Heart left ventricle (tissue), 16 donors: ENCODE measurements around the gene LIPT2. TPM values are rescaled to one million over a fixed set of nuclear protein-coding genes. Genes with fewer than 3 reads are reported as not detected.

Source experiments
- ATAC-seq, 4 donors: fragments of 200-7000 bp; cut with Tn5 transposase; one replicate each; pipeline ENCODE4 v1.9.1; 2020 to 2022; ENCODE audit warnings: moderate library complexity in 4 of 4, mild to moderate bottlenecking in 3 of 4, moderate number of reproducible peaks in 1 of 4
- DNase-seq, 5 donors: peaks; one replicate each; pipeline ENCODE4 v3.0.0-alpha.2; 2020
- H3K27ac ChIP-seq, 12 donors: fragments of 200-600 bp; sonication (generic) in 4 of 12; one replicate each; pipeline versions ENCODE4 v1.5.0 to v1.8.0; 2016 to 2022; ENCODE audit warnings: mild to moderate bottlenecking in 2 of 12
- H3K27me3 ChIP-seq, 9 donors: fragments of 200-600 bp; sonication (generic) in 2 of 9; one replicate each; pipeline versions ENCODE4 v1.5.1 to v1.8.0; 2016 to 2022; ENCODE audit warnings: mild to moderate bottlenecking in 3 of 9
- H3K36me3 ChIP-seq, 9 donors: fragments of 200-600 bp; sonication (generic) in 2 of 9; one replicate each; pipeline versions ENCODE4 v1.5.0 to v1.8.0; 2018 to 2022; ENCODE audit warnings: mild to moderate bottlenecking in 2 of 9
- H3K4me1 ChIP-seq, 12 donors: fragments of 200-600 bp; sonication (generic) in 4 of 12; one replicate each; pipeline versions ENCODE4 v1.5.0 to v1.8.0; 2016 to 2022; ENCODE audit warnings: mild to moderate bottlenecking in 3 of 12
- H3K4me3 ChIP-seq, 12 donors: fragments of 200-600 bp; sonication (generic) in 4 of 12; one replicate each; pipeline versions ENCODE4 v1.5.0 to v1.8.0; 2017 to 2022; ENCODE audit warnings: mild to moderate bottlenecking in 9 of 12, moderate library complexity in 4 of 12
- H3K9me3 ChIP-seq, 12 donors: fragments of 200-600 bp; sonication (generic) in 4 of 12; one replicate each; pipeline versions ENCODE4 v1.5.0 to v1.8.0; 2016 to 2022; ENCODE audit warnings: mild to moderate bottlenecking in 1 of 12
- POLR2A ChIP-seq, 2 donors: fragments of 450-650 bp; IDR thresholded peaks; one replicate each; pipeline ENCODE4 v1.6.1; 2017; ENCODE audit warnings: antibody characterized with exemption in 2 of 2, mild to moderate bottlenecking in 2 of 2, moderate library complexity in 2 of 2
- WGBS, 4 donors: extraction: QIAGEN DNeasy Blood & Tissue Kit in 2 of 4; methylation state at CpG; one replicate each; pipeline versions ENCODE4 v1.1.5 to v1.1.7; 2013 to 2018; 5-methylcytosine and 5-hydroxymethylcytosine counted together
- intact Hi-C, 10 donors: fragments of 100-400 bp; cut with DNase I; formaldehyde crosslinking; loops; one replicate each; pipeline versions ENCODE4 v1.11.1 to v1.14.2; 2022
- polyA plus RNA-seq, 2 donors: library from polyadenylated mRNA; stranded (reverse); fragments of 200-250 nt; gene quantifications; one replicate each; pipeline ENCODE4 v1.2.3, GENCODE V29; 2013
- total RNA-seq, 9 donors: library from RNA; depleted of rRNA in 2 of 9; stranded (reverse); fragments of >200 nt in 2 of 9; fragmentation: NEBNext Ultra II Directional in 3 of 9; extraction: Animal tissue kit (Norgen Biotek cat#: 25700) in 3 of 9; gene quantifications; one replicate each; pipeline versions ENCODE4 v1.1.0 to v1.2.4, GENCODE V29; 2016 to 2023
- TF ChIP-seq, protein P1 (sequence below), 12 donors: fragments of 200-600 bp; sonication (generic) in 4 of 12; IDR thresholded peaks; one replicate each; pipeline versions ENCODE4 v1.5.0 to v1.8.0; 2018 to 2022; ENCODE audit warnings: antibody characterized with exemption in 12 of 12, mild to moderate bottlenecking in 5 of 12
- donor health status: ischemic (EF 13 %, LVEDD 7.1; RV severe dilation, severe dysfunction).
- donor health status: healthy with polysubstance abuse.
- donor health status: DM: no; HTN: yes; CAD: no.
- donor health status: DM: no; HTN: no; CAD: no.
- donor health status: ischemic (EF 25% LVEDD 6.9; RV normal size, moderate dysfunction).
- donor health status: ischemic (EF 25% LVEDD 5.7; RV mildly dilated, moderate dysfunction).
- donor health status: healthy.
- donor health status: DM: yes; HTN: yes; CAD: no.
- donor health status: ischemic (EF 35%, LVEDD 5.7; RV mildly dilated, moderate dysfunction).
- donor health status: nonischemic (EF 11% LVEDD 7.7; RV severe dilation, severe dysfunction).
- donor health status: DM: yes; HTN: yes; CAD: no.
- donor health status: PGD.
- donor health status: ischemic (EF 29% LVEDD 5.4; RV normal size, mild dysfunction).
- donor health status: nonischemic (EF 23%, LVEDD 6.1; RV moderate dilation, normal function).

The LIPT2 gene
- total and polyA plus RNA-seq, 11 donors: 0.64 to 3.9 (median 1.4) TPM

- Histone ChIP-seq H3K27me3 (no peaks in the 10 kb centered on the region), H3K4me3 (peak overlapping the region in 10 of 12 donors; percentile 15 to 56 (median 34)), H3K4me1 (peaks cover 0 to 34% (median 8%) of the 10 kb centered on the region in 12 donors), H3K27ac (peak overlapping the region in 11 of 12 donors; percentile 24 to 93 (median 59)), H3K9me3 (no peaks in the 10 kb centered on the region), H3K36me3 (peaks cover 0 to 11% (median 0%) of the 10 kb centered on the region in 9 donors)
- intact Hi-C loops: no loop called here
- ATAC-seq: peak; percentile 88 to 95 (median 94)
- WGBS, 4 donors: 51 to 56% (median 53%) methylated on average over 2 of the region's 2 CpGs
- DNase-seq: peak; percentile 76 to 87 (median 81)
- peak in 1 of 2 donors; percentile 17 for TF ChIP-seq POLR2A (IDR thresholded peaks at IDR 0.05)
- TF ChIP-seq, protein P1, sequence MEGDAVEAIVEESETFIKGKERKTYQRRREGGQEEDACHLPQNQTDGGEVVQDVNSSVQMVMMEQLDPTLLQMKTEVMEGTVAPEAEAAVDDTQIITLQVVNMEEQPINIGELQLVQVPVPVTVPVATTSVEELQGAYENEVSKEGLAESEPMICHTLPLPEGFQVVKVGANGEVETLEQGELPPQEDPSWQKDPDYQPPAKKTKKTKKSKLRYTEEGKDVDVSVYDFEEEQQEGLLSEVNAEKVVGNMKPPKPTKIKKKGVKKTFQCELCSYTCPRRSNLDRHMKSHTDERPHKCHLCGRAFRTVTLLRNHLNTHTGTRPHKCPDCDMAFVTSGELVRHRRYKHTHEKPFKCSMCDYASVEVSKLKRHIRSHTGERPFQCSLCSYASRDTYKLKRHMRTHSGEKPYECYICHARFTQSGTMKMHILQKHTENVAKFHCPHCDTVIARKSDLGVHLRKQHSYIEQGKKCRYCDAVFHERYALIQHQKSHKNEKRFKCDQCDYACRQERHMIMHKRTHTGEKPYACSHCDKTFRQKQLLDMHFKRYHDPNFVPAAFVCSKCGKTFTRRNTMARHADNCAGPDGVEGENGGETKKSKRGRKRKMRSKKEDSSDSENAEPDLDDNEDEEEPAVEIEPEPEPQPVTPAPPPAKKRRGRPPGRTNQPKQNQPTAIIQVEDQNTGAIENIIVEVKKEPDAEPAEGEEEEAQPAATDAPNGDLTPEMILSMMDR (IDR thresholded peaks at IDR 0.05): no peak
These were observed 31.5 kb downstream of the LIPT2 start for GRCh38 chr11:74462009-74462408.

GRCh38 chr11:74460481-74461154 is 32.9 kb downstream of the LIPT2 start:
- no peak for TF ChIP-seq POLR2A (IDR thresholded peaks at IDR 0.05)
- TF ChIP-seq, protein P1 (IDR thresholded peaks at IDR 0.05): no peak
- Histone ChIP-seq H3K9me3 (no peaks in the 10 kb centered on the region), H3K4me3 (peak overlapping the region in 5 of 12 donors; percentile 21 to 56 (median 44)), H3K4me1 (peaks cover 0 to 20% (median 6%) of the 10 kb centered on the region in 12 donors), H3K36me3 (peaks cover 0 to 15% (median 0%) of the 10 kb centered on the region in 9 donors), H3K27me3 (no peaks in the 10 kb centered on the region), H3K27ac (peak overlapping the region in 7 of 12 donors; percentile 25 to 93 (median 74))
- ATAC-seq (peak in 3 of 4 donors; percentile 48 to 71 (median 60)), DNase-seq (no peak)
- intact Hi-C loops: no loop called here
- 63 to 71% (median 68%) methylated on average over 2 of the region's 2 CpGs for WGBS, 4 donors

DNA sequence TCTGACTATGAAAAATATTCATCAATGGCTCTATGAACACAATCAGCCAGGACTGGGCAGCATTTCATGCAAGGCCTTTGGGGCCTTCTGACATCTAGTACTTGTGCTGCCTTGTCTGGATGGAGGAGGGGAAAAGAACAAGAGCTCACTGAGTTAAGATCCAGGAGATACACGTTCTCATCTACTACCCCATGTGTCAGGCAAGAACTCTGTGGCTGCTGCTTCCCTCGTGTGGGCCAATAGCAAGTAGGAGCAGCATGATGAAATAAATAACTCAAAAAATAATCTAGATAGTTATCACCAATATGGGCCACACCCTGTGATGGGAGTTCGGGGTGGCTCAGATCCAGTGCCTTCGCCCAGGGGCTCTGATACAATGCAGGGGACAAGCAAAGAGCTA is 33.5 kb downstream of the LIPT2 start:
- TF ChIP-seq POLR2A (IDR thresholded peaks at IDR 0.05): no peak
- TF ChIP-seq, protein P1 (IDR thresholded peaks at IDR 0.05): no peak
- H3K4me3 ChIP-seq: peak overlapping the region in 3 of 12 donors; percentile 21 to 56 (median 43)
- 81 to 86% (median 86%) methylated on average over 4 of the region's 4 CpGs for WGBS, 4 donors

DNA sequence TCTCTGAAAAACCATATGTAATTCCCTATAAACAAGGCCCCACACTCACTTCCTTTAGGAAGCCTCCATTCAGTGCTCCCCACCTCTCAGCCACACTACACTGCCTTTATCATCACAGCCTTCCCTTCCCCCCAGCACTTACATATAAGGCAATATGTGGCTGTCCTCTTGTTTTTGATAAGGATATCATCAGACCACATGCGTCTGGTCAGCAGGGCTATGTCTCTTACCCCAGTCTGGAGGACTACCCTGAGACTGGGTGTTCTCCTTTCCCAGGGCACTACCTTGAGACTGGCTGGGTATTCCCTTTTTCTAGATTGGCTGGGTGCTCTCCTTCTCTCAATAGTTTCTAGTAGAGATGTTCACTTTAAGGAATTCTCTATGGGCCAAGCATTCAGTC is 33.9 kb downstream of the LIPT2 start:
- Histone ChIP-seq H3K9me3 (no peaks in the 10 kb centered on the region), H3K4me3 (peak overlapping the region in 1 of 12 donors; percentile 56), H3K27ac (peak overlapping the region in 1 of 12 donors; percentile 93), H3K27me3 (no peaks in the 10 kb centered on the region), H3K4me1 (peaks cover 0 to 20% (median 6%) of the 10 kb centered on the region in 12 donors), H3K36me3 (peaks cover 0 to 15% (median 0%) of the 10 kb centered on the region in 9 donors)
- intact Hi-C loops: loop anchor here in 1 of 10 donors (5.0 kb wide), 1 partner anchor 33 kb away; the partner anchor contains the start of gene LIPT2
- no peak for DNase-seq
- no peak for TF ChIP-seq POLR2A (IDR thresholded peaks at IDR 0.05)
- TF ChIP-seq, protein P1 (IDR thresholded peaks at IDR 0.05): no peak
- 0 to 47% (median 40%) methylated on average over 1 of the region's 1 CpG for WGBS, 4 donors
- no peak for ATAC-seq

More for the DNA sequence above, 33.5 kb downstream of the LIPT2 start:
- Histone ChIP-seq H3K4me1 (peaks cover 0 to 20% (median 6%) of the 10 kb centered on the region in 12 donors), H3K9me3 (no peaks in the 10 kb centered on the region), H3K27ac (peak overlapping the region in 3 of 12 donors; percentile 45 to 93 (median 80)), H3K36me3 (peaks cover 0 to 15% (median 0%) of the 10 kb centered on the region in 9 donors), H3K27me3 (no peaks in the 10 kb centered on the region)
- DNase-seq (no peak), ATAC-seq (no peak)
- intact Hi-C loops: no loop called here
